GM21717 (cell line): ENCODE measurements around the gene DUSP7.

Source experiments
- ATAC-seq: cut with Tn5 transposase; IDR thresholded peaks from one replicate; pipeline ENCODE4 v1.9.1; 2021; ENCODE audit warnings: mild to moderate bottlenecking, moderate library complexity; ENCODE audit not compliant: unreplicated experiment

DUSP7 gene

DNA sequence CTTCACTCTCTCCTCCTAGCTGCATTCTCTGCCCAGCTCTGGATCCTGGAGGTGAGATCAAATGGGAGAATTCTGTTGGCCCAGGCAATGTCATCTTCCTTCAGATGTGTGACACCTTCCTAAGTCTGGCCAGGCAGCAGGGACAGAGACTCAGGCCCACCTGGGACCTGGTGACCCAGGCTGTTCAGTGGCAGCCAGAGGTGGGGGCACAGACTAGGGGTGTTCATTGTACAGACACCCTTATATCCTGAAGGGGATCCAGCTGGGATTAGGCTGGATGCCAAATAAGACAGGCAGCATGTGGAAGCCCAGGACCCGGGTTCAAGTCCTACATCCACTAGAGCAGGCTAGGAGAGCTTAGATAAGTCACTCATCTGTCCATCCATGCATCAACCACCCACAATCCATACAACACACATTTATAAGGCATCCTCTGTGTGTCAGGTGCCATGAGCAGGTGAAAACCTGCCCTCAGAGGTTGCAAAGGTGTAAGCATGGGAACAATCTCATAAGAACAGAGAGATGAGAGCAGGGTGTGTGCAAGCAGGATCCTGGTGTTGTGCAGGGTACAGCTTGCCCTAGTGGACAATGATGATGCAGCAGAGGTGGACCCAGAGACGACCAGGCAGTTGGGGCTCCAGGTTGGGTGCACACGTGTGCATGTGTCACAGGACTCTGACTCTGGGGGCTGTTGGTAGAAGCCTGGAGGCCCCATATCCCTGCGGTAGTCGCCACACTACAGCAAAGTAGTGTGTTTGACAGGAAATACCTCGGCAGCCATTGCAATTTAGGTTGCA lies 42.4 kb downstream of the DUSP7 start:
- no peak for ATAC-seq

DNA sequence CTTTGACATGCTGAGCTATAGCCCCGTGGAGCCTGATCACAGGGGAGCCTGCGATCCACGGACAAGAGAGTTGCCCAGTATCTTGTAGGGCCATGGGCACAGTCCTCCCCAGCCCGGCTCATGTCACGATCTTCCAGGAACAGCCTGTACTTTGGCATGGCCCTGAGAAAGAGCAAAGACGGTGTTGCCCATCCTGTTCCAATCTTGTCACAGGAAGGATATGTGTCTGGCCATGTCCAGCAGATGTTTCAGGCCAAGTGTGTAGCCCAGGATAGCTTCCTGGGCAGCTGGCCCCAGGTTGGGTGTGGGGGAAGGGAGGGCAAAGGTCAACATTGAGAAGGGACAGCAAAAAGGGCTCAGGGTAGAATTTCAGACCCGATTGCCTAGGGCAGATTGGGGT lies 43.7 kb downstream of the DUSP7 start:
- no peak for ATAC-seq

DNA sequence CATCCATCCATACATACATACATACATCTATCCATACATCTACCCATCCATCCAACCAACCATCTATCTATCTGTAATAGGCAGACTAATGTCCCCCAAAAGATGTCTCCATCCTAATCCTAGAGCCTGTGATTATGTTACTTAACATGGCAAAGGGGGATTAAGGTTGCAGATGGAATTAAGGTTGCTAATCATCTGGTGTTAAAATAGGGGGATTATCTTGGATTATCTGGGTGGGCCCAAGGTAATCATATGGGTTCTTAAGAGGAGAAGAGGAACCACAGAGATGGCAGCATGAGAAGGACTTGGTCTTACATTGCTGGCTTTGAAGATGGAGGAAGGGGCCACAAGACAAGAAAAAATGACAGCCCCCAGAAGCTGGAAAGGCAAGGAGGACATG lies 45.9 kb downstream of the DUSP7 start:
- ATAC-seq, result no peak

DNA sequence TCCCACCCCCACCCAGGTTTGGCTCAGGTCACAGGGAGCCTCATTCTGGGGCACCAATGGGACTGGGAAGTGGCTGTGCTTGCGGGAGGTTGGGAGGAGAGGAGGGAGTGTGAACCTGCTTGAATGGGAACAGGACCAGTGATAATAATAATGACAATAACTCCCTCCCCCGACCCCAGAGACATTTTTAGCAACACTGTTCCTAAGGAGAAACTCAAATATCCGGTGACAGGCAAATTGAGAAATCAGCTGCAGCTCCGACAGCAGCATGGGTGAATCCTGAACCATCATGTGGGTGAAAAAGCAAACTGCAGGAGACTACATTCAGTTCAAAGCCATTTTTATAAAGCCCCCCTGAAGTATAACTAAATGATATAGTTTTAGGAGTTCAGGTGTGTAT lies 49.1 kb downstream of the DUSP7 start:
- ATAC-seq, result no peak

DNA sequence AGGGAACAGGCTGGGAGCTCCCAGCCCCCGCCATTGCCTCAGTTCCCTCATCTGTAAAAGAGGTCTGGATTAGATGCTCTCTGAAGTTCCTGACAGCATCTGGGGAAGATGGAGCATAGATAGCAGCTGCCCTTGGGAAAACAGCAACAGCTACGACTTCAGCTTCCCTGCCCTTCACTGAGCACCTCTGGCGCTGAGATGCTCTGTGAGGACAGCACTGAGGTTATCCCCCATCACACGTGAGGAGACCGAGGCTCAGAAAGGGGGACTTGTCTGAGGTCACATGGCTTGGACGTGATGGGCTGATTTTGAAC lies 49.6 kb downstream of the DUSP7 start:
- ATAC-seq, result no peak

DNA sequence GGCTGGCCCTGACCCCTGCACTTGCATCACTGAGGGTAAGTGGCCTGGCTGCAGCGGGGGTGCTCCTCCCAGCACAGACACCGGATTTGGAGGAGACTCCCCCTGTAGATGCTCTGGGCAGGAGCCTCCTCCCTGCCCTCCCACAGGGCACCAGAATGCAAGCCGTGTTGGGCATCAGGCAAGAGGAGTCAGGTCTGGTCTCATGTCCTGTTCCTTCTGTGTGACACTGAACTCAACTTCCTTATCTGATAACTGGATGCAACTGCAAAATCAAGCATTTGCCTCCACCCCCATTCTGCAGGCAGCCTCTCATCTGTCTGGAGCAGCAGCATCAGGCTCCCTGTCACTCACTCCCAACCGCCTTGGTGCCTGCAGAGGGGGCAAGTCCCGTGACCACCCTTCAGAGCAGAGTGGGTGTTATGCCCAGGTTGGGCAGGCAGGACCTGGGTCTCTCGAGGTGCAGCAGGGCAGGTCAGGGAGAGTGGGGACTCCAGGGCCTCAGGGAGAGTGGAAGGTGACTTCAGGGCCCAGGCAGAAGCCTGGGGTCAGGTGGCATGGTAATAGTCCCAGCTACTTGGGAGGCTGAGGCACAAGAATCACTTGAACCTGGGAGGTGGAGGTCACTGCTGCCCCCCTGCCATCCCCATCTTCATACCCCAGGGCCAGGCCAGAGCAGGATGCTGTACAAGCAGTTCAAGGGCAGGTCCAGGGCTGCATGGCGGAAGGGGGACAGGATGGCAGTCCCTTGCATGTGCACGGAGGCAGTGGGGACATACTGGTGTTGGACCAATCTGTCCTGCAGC lies 50.2 kb downstream of the DUSP7 start:
- ATAC-seq, result no peak

DNA sequence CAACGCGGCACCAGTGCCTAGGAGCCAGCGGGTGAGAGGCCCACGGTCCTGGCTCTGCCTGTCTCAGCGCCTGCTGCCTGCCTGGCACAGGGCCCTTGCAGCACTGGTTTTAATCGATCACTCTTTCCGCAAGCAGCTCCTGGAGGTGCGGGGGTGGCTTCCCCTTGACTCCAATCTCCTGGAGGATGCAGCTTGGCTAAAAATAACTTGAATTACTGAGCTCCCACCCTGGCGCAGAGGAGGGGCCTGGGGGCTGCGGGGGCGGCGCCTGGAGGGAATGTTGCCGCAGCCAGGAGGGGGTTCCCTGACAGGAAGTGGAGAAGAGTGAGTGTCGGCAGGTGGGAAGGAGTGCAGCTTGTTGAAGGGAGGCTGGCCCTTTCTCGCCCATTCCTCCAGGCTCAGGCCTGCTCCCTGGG lies 50.8 kb downstream of the DUSP7 start:
- ATAC-seq, result no peak

DNA sequence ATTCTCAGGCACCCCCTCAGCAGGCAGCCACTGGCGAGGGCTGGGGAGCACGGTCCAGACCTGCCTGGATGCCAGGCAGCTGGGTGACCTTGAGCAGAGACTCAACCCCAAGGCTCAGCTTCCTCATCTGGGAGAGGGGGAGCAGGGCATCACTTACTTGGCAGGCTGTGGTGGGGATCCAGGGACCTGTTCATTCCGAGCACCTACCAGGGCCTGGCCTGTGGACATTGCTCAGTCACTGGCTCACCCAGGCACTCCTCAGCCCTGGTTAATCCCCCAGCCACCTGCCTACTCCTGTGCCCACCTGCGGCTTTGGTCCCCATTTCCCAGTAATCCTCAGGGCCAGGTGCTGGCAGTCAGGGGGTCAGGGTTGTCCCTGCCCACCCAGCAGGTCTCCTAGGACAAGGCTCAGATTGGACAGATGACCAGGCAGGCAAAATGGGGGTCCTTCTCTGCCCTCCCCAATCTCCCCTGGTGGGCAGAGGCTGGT lies 51.4 kb downstream of the DUSP7 start:
- ATAC-seq, result no peak

DNA sequence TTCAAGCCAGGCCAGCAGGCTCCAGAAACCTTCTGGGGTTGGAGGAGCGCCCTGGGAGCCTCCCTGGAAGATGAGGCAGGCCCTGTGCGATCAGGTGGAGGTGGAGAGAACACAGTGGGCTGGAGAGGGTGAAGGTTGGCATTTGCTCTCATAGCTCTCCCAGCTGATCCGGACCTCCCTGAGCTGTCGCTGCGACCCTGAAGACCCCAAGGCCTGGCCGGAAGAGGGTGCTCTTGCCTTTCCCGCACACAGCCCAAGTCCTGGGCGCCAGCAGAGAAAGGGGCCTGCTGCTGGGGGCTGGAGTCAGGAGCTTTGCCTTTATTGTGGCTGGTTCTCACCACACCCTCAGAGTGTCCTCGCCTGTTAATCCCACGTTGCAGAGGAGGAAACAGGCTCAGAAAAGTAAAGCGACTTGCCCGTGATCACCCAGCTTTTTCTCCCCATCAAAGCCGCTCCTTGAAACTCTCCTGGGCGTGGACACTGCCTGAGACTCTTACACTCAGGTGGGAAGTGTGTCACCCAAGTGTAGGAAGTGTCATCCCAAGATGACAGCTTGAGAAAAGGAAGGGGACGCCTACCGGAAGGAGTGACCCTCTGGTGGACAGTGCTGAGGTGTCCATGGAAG lies 52.1 kb downstream of the DUSP7 start:
- ATAC-seq, result no peak

DNA sequence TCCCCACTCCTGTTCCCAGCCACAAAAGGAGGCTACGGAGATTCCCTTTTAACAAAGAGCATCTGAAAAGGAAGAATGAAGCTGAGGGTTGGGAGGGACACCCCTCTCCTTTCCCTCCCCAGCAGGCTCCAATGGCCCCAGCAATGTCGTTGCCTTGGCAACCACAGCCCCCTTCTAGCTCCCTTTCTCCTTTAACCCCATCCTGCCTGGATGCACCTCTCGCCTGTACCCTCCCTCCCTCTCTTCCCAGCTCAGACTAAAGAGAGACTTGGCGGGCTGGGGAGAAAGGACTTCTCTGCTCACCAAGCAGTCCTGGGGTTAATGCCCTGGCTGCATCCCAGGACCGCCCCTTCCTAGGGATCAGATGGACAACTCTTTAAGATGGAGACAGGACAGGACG lies 53.6 kb downstream of the DUSP7 start:
- ATAC-seq, result no peak

DNA sequence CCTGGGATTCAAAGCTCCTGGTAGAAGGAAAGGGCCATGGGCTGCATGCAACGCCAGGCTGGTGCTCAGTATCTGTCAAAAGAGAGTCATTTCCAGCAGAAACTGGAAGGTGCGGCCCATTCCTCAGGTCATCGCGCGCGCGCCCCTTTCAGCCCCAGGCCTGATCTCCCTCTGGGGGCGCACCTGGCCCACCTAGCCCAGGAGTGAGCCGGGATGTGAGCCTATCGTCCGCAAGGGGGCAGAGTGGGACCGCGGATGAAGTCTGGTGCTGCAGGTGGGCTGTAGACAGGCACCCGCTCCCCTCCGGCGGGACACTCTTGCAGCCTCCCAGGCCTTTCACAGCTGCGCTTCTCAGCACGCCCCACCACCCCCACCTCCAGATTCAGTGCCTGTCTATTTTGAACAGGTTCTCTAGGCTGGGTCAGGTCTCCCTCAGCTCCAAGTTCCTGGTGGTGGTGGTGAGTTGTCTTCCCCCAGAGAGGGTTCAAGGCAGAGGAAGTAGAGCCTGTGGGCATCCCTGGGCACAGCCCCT lies 54.9 kb downstream of the DUSP7 start:
- peak; percentile 69 for ATAC-seq

DNA sequence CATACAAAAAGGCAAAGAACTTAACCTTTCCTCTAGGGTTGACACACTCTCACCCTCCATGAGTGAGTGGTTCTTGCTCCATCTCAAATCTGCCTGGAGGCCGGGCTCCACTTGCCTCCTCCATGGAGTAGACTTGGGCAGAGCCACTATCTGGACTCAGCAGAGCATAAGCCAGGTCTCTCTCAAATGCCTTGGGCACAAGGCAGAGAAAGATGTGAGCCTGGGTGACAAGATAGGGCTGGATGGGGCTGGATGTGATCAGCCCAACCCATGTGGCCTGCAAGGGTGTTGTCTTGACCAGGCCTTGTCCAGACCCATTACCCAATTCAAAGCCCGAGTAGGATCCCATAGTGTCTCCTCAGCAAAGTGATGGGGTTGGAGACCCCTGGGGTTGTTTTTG lies 56.5 kb downstream of the DUSP7 start:
- no peak for ATAC-seq
